AG04450 (cell line): ENCODE data around the gene DHX30. TPM values are rescaled to one million over a fixed set of nuclear protein-coding genes. Genes with fewer than 3 reads are reported as not detected.
A peak's percentile ranks its signal among the peaks of the same experiment; 100 is the strongest.

ENCODE experiments used
- CTCF ChIA-PET: fragments of 300-600, 350-600 bp; formaldehyde crosslinking; extraction: SDS; loops from one replicate; lab custom pipeline; 2022; ENCODE audit warnings: antibody characterized with exemption, inconsistent platforms; lab: Charles Lee
- POLR2A ChIA-PET: fragments of 350-600 bp; formaldehyde crosslinking; extraction: SDS; loops from one replicate; lab custom pipeline; 2021; ENCODE audit warnings: antibody characterized with exemption, inconsistent platforms; lab: Yijun Ruan, JAX
- DNase-seq: peaks from one replicate; pipeline ENCODE4 v3.0.0-alpha.2; 2011; ENCODE audit warnings: low read depth, low spot score
- H3K27ac ChIP-seq: one replicate; pipeline ENCODE4 v1.5.1; 2012; ENCODE audit warnings: low read depth, low read length, control low read depth
- H3K27me3 ChIP-seq: one replicate; pipeline ENCODE4 v1.6.0; 2012; ENCODE audit warnings: low read length; ENCODE audit not compliant: control insufficient read depth, insufficient read depth
- H3K4me3 ChIP-seq: 2 replicates; pipeline ENCODE4 v1.5.1; 2011; ENCODE audit warnings: mild to moderate bottlenecking, low read depth, low read length, control low read depth
- H3K9me3 ChIP-seq: 2 replicates; pipeline ENCODE4 v1.5.1; 2012; ENCODE audit warnings: low read length; ENCODE audit not compliant: control insufficient read depth, insufficient read depth
- CTCF ChIP-seq: IDR thresholded peaks from 2 replicates; pipeline ENCODE4 v1.5.1; 2011; ENCODE audit warnings: low read depth, low read length, control low read depth, inconsistent platforms
- polyA plus RNA-seq: library from polyadenylated mRNA; depleted of rRNA; stranded (reverse); fragments of >200 nt; gene quantifications from 2 replicates; pipeline ENCODE4 v1.2.3, GENCODE V29; 2011

The DHX30 gene
- polyA plus RNA-seq, 1 experiment, result 30.7 TPM

- CTCF ChIA-PET, result no interaction called here
- Histone ChIP-seq H3K27me3 (no peaks in the 10 kb centered on the region), H3K27ac (no peak overlapping the region), H3K4me3 (no peak overlapping the region), H3K9me3 (no peaks in the 10 kb centered on the region; the same call in 1 of the 2 replicates)
- DNase-seq, result no peak
- no peak for TF ChIP-seq CTCF
- POLR2A ChIA-PET, result no interaction called here
Observed at GRCh38 chr3:47848599-47849117, 45.7 kb downstream of the DHX30 start.

GRCh38 chr3:47849186-47849698 is 46.3 kb downstream of the DHX30 start:
- no peaks in the 10 kb centered on the region for H3K27me3 ChIP-seq
- no peak for DNase-seq
- ChIA-PET POLR2A (no interaction called here), CTCF (interaction anchor here (0.5 to 1.5 kb wide), 4 partner anchors 32 to 309 kb away, joined by 3 to 6 read pairs (median 3); no protein-coding TSS in a partner anchor)
- H3K9me3 ChIP-seq, result no peaks in the 10 kb centered on the region; the same call in 1 of the 2 replicates
- H3K27ac ChIP-seq, result no peak overlapping the region
- H3K4me3 ChIP-seq, result no peak overlapping the region
- TF ChIP-seq CTCF, result no peak

- peak; percentile 18 for DNase-seq
- no peak overlapping the region for H3K4me3 ChIP-seq
- no peaks in the 10 kb centered on the region for H3K27me3 ChIP-seq
- POLR2A ChIA-PET, result interaction anchor here (0.5 to 1.4 kb wide), 2 partner anchors 25 to 138 kb away, joined by 3 to 5 read pairs; no protein-coding TSS in a partner anchor
- H3K27ac ChIP-seq, result peak overlapping the region; percentile 21
- CTCF ChIA-PET, result interaction anchor here (0.5 to 1.9 kb wide), 6 partner anchors 12 to 308 kb away, joined by 3 to 6 read pairs (median 4); no protein-coding TSS in a partner anchor
- H3K9me3 ChIP-seq, result no peaks in the 10 kb centered on the region; the same call in 1 of the 2 replicates
- peak; percentile 64 for TF ChIP-seq CTCF
Observed at GRCh38 chr3:47849699-47850563, 47.0 kb downstream of the DHX30 start.

GRCh38 chr3:47850564-47851410 is 47.8 kb downstream of the DHX30 start:
- H3K9me3 ChIP-seq, result no peaks in the 10 kb centered on the region; the same call in 1 of the 2 replicates
- H3K4me3 ChIP-seq, result no peak overlapping the region
- CTCF ChIA-PET, result interaction anchor here (0.5 to 1.9 kb wide), 6 partner anchors 13 to 307 kb away, joined by 3 to 6 read pairs (median 4); no protein-coding TSS in a partner anchor
- peak overlapping the region; percentile 47 for H3K27ac ChIP-seq
- no peaks in the 10 kb centered on the region for H3K27me3 ChIP-seq
- POLR2A ChIA-PET, result interaction anchor here (1.4 kb wide), 1 partner anchor 26 kb away, joined by 5 read pairs; no protein-coding TSS in a partner anchor
- no peak for DNase-seq
- TF ChIP-seq CTCF, result no peak
